H1 (cell line): Measurements from ENCODE around the gene WRAP53. TPM values are rescaled to one million over a fixed set of nuclear protein-coding genes. Genes with fewer than 3 reads are reported as not detected.

Experiments
- KDM4A ChIP-seq: IDR thresholded peaks from one replicate; pipeline ENCODE4 v1.7.1; 2012; ENCODE audit warnings: low read depth, mild to moderate bottlenecking, moderate library complexity, low read length, inconsistent platforms; ENCODE audit not compliant: severe bottlenecking
- KDM5A ChIP-seq: fragments of 200-600 bp; IDR thresholded peaks from 2 replicates; pipeline ENCODE4 v1.7.1; 2012; ENCODE audit warnings: mild to moderate bottlenecking, low read length, inconsistent platforms, mixed read lengths
- NRF1 ChIP-seq: IDR thresholded peaks from 2 replicates; pipeline ENCODE4 v1.6.1; 2011; ENCODE audit warnings: mild to moderate bottlenecking, low read depth, low read length, improper control_type of control experiment
- POLR2AphosphoS5 ChIP-seq: IDR thresholded peaks from 2 replicates; pipeline ENCODE4 v1.6.1; 2011; ENCODE audit warnings: low read depth, low read length
- SP2 ChIP-seq: IDR thresholded peaks from 2 replicates; pipeline ENCODE4 v1.6.1; 2012; ENCODE audit warnings: mild to moderate bottlenecking, low read length, inconsistent platforms
- TCF12 ChIP-seq: IDR thresholded peaks from 2 replicates; pipeline ENCODE4 v1.6.1; 2011; ENCODE audit warnings: low read depth, mild to moderate bottlenecking, low read length
- polyA plus RNA-seq, 7 experiments: library from polyadenylated mRNA; depleted of rRNA in 3 of 7; stranded (reverse) in 5 of 7; unstranded in 2 of 7; fragments of >200 nt in 5 of 7; fragments of 200-250 nt in 2 of 7; gene quantifications; 1 replicate in 5 of 7; 2 replicates in 1 of 7; 4 replicates in 1 of 7; pipeline versions ENCODE4 v1.2.1 to v1.2.3, GENCODE V29; 2011 to 2013; ENCODE audit warnings: missing spikeins in 2 of 7, mixed read lengths in 2 of 7
- total RNA-seq: library from RNA; stranded (reverse); fragmentation: NEBNext Ultra II Directional; extraction: Animal tissue kit (Norgen Biotek cat#: 25700); gene quantifications from 2 replicates; pipeline ENCODE4 v1.2.1, GENCODE V29; 2021
- TF ChIP-seq, protein P1 (sequence below): IDR thresholded peaks from 2 replicates; pipeline ENCODE4 v1.6.1; 2012; ENCODE audit warnings: inconsistent platforms

WRAP53 gene
- total and polyA plus RNA-seq, 2 of the 8 experiments (the other 6 are each of a cell fraction or from before 2014, with no cell fraction given) = 29.2 to 30.1 TPM

DNA sequence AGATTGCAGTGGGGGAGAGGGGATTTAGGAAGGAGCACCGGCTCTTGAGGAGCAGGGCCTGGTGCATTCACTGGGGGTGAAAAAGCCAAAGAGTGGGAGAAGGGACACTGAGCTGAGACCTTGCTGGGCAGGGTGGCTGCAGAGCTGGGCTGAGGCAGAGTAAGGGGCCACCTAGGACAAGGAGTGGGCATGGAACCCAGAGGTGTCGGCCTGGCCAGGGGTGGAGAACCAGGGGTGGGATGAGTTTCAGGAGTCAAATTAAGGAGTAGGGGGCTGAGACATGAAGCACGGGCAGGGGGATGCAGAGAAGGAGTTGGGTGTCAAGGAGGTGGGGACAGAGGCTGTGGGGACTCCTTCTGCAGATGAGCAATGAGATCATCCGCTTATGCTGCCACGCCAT, 49.3 kb downstream of the WRAP53 start (continued):
- TF ChIP-seq KDM5A (no peak), SP2 (no peak), TCF12 (no peak), NRF1 (no peak), POLR2AphosphoS5 (no peak), KDM4A (no peak)
- TF ChIP-seq, protein P1, sequence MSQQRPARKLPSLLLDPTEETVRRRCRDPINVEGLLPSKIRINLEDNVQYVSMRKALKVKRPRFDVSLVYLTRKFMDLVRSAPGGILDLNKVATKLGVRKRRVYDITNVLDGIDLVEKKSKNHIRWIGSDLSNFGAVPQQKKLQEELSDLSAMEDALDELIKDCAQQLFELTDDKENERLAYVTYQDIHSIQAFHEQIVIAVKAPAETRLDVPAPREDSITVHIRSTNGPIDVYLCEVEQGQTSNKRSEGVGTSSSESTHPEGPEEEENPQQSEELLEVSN = no peak
- TF ChIP-seq, all 59 proteins: peak for 0
